HG03159 (cell line): ENCODE measurements around the gene TOR1A.
A peak's percentile ranks its signal among the peaks of the same experiment; 100 is the strongest.

Experiments
- ATAC-seq: cut with Tn5 transposase; IDR thresholded peaks from one replicate; pipeline ENCODE4 v1.9.1; 2021; ENCODE audit warnings: mild to moderate bottlenecking, moderate library complexity; ENCODE audit not compliant: unreplicated experiment

Gene TOR1A

GRCh38 chr9:129853614-129854013 lies 29.7 kb upstream of the TOR1A start:
- ATAC-seq: no peak

GRCh38 chr9:129852579-129852978 lies 28.6 kb upstream of the TOR1A start:
- no peak for ATAC-seq

GRCh38 chr9:129851821-129852220 lies 27.9 kb upstream of the TOR1A start:
- ATAC-seq: no peak

- ATAC-seq: no peak
Observed at GRCh38 chr9:129850821-129851550, 27.1 kb upstream of the TOR1A start.

- ATAC-seq: no peak
Observed at GRCh38 chr9:129849901-129850300, 26.0 kb upstream of the TOR1A start.

GRCh38 chr9:129848712-129849441 lies 24.9 kb upstream of the TOR1A start:
- no peak for ATAC-seq

DNA sequence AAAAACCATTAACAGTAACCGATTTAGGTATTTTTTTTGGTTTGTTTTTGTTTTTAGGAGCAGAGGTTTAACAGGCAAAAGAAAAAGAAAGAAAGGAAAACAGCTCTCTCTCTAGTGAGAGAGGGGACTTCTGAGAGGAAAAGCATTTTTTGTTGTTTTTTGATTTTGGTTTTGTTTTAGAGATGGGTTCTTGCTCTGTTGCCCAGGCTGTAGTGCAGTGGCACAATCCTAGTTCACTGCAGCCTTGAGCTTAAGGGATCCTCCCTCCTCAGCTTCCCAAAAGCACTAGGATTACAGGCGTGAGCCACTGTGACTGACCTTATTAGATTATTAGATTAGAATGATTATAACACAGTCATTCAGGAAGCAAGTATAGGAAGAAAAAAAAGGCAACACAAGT lies 21.4 kb upstream of the TOR1A start:
- ATAC-seq: no peak

DNA sequence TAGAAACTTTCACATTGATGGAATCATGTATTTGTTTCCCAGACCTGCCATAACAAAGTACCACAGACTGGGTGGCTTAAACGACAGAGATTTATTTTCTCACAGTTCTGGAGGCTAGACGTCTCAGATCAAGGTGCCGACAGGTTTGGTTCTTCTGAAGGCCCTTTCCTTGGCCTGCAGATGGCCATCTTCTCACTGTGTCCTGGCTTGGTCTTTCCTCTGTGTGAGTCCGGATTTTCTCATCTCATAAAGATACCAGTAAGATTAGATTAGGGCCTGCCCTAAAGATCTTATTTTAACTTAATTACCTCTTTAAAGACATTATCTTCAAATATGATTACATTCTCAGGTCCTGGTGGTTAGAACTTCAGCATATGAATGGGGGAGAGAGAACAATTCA lies 17.1 kb upstream of the TOR1A start:
- ATAC-seq: no peak

GRCh38 chr9:129840034-129840433 lies 16.1 kb upstream of the TOR1A start:
- no peak for ATAC-seq

DNA sequence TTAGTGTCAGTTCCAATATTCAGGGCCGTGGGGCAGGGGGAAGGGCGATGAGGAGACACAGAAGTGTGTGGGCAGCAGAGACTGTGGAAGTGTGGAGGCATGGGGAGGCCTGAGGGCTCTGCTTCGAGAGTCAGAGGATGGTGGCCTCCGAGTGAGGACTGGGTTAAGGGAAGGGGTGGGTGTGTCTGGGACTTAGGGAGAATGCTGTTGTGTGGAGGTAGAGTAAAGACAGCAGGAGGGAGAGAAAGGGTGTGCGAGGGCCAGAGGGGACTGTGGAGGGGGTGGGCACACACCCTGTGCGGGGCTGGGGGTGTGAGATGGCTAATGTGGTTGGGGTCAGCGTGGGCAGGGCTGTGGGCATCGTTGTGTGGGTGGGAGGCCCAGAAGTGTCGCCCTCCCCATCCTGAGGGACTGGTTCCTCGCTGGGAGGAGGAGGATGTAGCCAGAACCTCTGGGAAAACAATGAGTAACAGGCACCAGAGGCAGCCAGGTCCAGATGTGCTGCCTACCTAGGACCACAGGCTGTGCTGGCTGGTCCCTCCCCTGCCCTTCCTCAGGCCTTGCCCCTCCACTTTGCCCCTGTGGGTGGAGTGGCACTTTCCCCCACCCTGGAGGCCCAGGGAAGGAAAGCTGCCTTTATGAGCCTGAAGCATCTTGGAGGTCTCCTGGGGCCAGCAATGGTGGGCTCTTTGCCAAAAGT lies 15.5 kb upstream of the TOR1A start:
- ATAC-seq: no peak

- no peak for ATAC-seq
Observed at GRCh38 chr9:129838707-129839259, 14.8 kb upstream of the TOR1A start.

DNA sequence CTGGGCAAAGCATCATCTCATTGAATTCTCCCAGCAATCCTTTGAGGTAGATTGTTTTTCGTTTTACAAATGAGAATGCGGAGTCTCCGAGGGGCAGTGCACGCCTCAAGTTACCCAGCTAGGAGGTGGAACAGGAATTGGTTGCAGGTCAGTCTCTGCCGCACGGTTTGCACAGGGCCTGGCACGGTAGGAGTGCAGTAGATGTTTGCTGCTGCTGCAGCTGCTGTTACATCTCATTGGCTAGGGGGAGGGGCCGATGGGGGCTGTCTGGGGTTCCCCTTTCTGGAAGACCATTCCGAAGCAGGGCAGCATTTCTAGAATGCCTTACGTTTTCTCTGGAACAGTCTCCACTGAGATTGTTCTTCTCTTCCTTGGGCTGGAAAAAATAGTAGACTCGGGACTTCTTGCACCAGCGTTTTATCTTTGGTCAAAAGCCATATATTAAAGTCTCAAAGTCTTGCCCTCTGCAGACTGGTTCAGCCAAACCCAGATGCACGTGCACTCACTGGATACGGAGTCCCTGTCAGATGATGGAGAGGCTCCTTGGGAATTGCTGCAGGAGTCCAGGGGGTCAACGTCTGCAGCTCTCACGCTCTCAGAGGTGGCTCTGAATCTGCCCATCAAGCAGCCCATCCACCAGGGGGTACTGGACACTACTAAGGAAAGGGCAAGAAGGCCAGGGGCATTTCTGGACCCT lies 12.5 kb upstream of the TOR1A start:
- ATAC-seq: no peak

DNA sequence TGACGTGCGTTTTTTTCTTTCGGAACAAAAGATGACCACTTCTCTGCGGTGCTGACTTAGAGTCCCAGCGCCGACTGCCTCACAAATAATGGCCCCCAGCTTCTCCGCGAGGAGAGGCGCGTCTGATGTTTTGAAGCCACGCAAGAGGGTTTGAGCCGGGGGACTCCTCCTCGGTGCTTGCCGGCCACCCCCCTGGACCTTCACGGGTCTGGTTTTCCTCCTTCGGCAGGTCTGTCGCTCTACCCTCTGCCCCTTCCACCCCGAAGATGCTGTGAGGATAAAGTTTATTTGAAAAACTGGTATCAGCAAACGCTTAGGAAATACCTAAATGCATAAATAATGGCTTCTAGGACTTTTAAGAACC lies 11.9 kb upstream of the TOR1A start:
- no peak for ATAC-seq

- ATAC-seq: peak; percentile 90
Observed at GRCh38 chr9:129835128-129835859, 11.4 kb upstream of the TOR1A start, which contains the start of the genes C9orf78 and USP20. C9orf78 (minus strand) TSS chr9:129835275; CDS start chr9:129835221, 54 bp downstream. USP20 (plus strand) TSS chr9:129835458; CDS start chr9:129852556, 17,098 bp downstream.

GRCh38 chr9:129834489-129835127 lies 10.7 kb upstream of the TOR1A start:
- ATAC-seq: peak; percentile 14

DNA sequence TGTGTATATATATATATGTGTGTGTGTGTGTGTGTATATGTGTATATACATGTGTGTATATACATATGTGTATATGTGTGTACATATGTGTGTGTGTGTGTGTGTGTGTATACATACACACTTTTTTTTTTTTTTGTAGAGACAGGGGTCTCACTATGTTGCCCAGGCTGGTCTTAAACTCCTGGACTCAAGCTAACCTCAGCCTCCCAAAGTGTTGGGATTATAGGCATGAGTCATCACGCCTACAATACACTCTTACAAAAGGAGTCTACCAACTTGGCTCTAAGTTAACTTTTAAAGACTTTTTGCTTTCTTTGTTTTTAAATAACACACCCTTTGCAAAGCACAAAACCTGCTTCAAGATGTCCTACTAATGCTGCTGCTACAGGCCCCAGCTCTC lies 9.0 kb upstream of the TOR1A start:
- no peak for ATAC-seq

DNA sequence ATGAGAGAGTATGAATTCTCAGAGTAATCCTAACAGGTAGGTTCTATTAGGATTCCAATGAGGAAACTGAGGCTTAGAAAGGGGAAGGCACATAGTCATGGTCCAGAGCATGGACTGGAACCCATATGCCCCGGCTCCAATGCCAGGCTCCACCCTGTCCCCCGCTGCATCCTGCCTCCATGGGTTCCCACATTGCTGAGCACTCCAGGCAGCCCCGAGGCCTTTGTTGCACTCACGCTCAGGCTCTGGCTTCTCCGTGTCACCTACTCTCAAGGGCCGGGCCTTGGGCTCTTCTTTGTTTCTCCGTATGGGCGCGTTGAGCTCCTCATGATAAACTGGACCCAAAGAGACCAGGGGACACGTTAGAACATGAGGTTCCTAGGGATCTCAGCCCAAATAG lies 5.0 kb upstream of the TOR1A start:
- ATAC-seq: no peak

GRCh38 chr9:129828051-129828450 lies 4.1 kb upstream of the TOR1A start:
- ATAC-seq: no peak

DNA sequence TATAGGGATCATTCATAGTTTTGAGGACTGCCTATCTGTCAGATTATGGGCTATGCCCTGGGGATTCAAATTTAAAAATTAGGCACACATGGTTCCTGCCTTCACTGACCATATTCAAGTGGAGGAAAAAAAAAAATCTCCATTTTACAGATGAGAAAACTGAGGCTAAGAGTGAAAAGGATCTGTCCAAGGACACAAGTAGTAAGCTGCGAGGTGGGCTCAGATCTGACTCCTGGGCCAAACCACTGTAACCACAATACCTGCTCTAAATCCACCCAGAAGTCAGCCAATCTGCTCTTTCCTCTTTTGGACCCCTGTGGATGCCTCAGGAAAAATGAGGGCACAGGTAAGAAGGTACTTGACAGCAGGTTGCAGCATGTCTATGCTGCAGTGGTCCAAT lies 2.8 kb upstream of the TOR1A start:
- ATAC-seq: no peak

GRCh38 chr9:129826344-129826743 lies 2.4 kb upstream of the TOR1A start:
- no peak for ATAC-seq
